NOMO-1 (cell line): ENCODE data around the gene EXOC6.
"Not testable (repeated sequence)": the region's sequence is repeated elsewhere in the genome, so short reads cannot be mapped to it uniquely, and the experiment has no call there.

Source experiments
- DNase-seq, 2 experiments: peaks; one replicate each; lab custom pipeline; 2025; ENCODE audit not compliant: unreplicated experiment in 2 of 2; lab: John Stamatoyannopoulos, UW

EXOC6 gene

DNA sequence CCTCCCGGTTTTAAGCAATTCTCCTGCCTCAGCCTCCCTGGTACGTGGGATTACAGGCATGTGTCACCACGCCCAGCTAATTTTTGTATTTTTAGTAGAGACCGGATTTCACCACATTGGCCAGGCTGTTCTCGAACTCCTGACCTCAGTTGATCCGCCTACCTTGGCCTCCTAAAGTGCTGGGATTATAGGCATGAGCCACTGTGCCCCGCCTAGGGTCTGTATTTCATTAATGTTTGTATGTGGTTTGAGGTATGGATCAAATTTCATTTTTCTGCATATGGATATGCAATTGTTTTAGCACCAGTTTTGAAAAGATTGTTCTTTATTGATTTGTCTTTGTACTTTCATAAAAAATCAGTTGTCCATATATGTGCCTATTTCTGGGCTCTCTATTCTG, 251.3 kb downstream of the EXOC6 start:
- no peak for DNase-seq

DNA sequence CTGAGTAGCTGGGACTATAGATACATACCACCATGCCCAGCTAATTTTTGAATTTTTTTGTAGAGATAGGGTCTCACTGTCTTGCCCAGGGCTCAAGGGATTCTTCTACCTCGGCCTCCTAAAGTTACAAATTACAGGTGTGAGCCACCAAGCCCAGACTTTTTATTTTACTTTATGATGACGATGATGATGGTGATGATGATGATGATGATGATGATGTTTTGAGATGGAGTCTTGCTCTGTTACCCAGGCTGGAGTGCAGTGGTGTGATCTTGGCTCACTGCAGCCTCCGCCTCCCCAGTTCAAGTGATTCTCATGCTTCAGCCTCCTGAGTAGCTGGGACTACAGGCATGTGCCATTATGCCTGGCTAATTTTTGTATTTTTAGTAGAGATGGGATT, 252.8 kb downstream of the EXOC6 start:
- DNase-seq = not testable (repeated sequence)

DNA sequence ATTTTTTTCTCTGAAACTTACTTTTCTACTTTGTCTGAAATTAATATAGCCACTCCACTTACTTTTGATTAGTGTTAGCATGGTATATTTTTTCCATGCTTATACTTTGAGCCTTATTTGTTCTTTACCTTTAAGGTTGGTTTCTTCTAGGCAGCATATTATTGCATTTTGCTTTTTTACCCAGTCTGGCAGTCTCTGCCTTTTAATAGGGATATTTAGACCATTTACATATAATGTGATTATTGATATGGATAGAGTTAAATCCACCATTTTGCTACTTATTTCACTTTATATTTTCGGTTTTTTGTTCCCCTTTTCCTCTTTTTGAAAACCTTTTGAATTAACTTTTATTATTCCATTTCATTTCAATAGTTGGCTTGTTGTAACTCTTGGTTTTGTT, 255.6 kb downstream of the EXOC6 start:
- DNase-seq = no peak

DNA sequence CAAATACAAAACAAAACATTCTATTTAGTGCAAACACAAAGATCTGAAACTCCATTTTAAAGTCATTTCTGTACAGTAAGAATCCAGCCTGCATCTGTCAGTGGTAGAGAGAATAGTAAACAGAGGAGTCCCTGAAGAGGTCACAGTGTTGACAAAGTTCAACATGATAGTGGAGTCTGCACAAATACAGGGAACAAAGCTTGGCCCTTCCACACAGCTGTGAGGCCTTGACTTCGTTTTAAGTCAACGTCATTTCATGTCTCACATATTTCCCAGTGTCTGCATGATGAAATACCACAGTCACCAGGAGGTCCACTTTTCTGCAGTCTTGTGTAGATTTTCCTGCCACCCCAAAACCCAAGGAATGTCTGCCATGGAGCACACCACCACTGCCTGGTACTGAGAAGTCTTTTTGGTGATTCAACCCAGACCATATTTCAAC, 258.3 kb downstream of the EXOC6 start:
- DNase-seq = no peak
